Duodenal mucosa (tissue), 2 donors: ENCODE measurements around the gene TBC1D9B.

Experiments used
- H3K27ac ChIP-seq: one replicate; pipeline ENCODE4 v1.7.0; 2013; ENCODE audit warnings: low read depth, low read length
- H3K27me3 ChIP-seq, 2 donors: one replicate each; pipeline ENCODE4 v1.7.0; 2013; ENCODE audit warnings: low read length in 2 of 2, control low read depth in 1 of 2; ENCODE audit not compliant: insufficient read depth in 2 of 2, control insufficient read depth in 1 of 2
- H3K36me3 ChIP-seq, 2 donors: one replicate each; pipeline ENCODE4 v1.7.0; 2013; ENCODE audit warnings: low read length in 2 of 2, control low read depth in 1 of 2; ENCODE audit not compliant: insufficient read depth in 2 of 2, control insufficient read depth in 1 of 2
- H3K4me1 ChIP-seq, 2 donors: one replicate each; pipeline ENCODE4 v1.7.0; 2013; ENCODE audit warnings: low read length in 2 of 2, control low read depth in 1 of 2; ENCODE audit not compliant: insufficient read depth in 2 of 2, control insufficient read depth in 1 of 2
- H3K4me3 ChIP-seq, 2 donors: one replicate each; pipeline ENCODE4 v1.7.0; 2013; ENCODE audit warnings: low read length in 2 of 2, low read depth in 1 of 2
- H3K9ac ChIP-seq, 2 donors: one replicate each; pipeline ENCODE4 v1.7.0; 2013; ENCODE audit warnings: low read length in 2 of 2, low read depth in 1 of 2
- H3K9me3 ChIP-seq, 2 donors: one replicate each; pipeline ENCODE4 v1.7.0; 2013; ENCODE audit warnings: low read length in 2 of 2, control low read depth in 1 of 2; ENCODE audit not compliant: control insufficient read depth in 1 of 2

The TBC1D9B gene

GRCh38 chr5:179900206-179900605, 7.5 kb downstream of the TBC1D9B start:
- peaks cover 14 to 72% of the 10 kb centered on the region in 2 donors for H3K36me3 ChIP-seq
- H3K9ac ChIP-seq = no peak overlapping the region
- no peaks in the 10 kb centered on the region for H3K27me3 ChIP-seq
- H3K4me3 ChIP-seq = no peak overlapping the region
- no peaks in the 10 kb centered on the region for H3K9me3 ChIP-seq
- H3K4me1 ChIP-seq = no peaks in the 10 kb centered on the region
- H3K27ac ChIP-seq = no peak overlapping the region

DNA sequence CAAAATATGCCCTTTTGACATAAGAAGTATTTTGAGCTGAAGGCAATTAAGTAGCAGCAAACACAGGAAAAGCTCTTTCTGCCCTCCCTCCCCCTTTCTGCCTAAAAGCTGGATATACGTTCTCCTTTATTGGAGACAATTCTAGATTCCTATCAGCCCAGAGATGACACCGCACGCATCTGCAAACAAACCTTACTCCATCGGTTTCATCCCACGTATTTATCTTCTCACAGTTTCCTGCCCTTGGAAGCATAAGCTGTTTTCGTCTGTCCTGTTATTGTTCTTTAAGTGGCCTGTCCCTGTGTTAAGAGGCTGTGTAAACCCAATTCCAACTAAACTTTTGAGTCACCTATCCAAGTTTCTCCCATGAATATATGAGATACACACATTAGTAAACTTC, 11.8 kb downstream of the TBC1D9B start:
- no peak overlapping the region for H3K9ac ChIP-seq
- H3K27me3 ChIP-seq = no peaks in the 10 kb centered on the region
- no peaks in the 10 kb centered on the region for H3K4me1 ChIP-seq
- H3K9me3 ChIP-seq = no peaks in the 10 kb centered on the region
- H3K36me3 ChIP-seq = peaks cover 35 to 84% of the 10 kb centered on the region in 2 donors
- H3K4me3 ChIP-seq = no peak overlapping the region
- H3K27ac ChIP-seq = no peak overlapping the region

- H3K9me3 ChIP-seq = no peaks in the 10 kb centered on the region
- no peak overlapping the region for H3K27ac ChIP-seq
- H3K9ac ChIP-seq = no peak overlapping the region
- H3K36me3 ChIP-seq = peaks cover 44 to 84% of the 10 kb centered on the region in 2 donors
- no peak overlapping the region for H3K4me3 ChIP-seq
- H3K27me3 ChIP-seq = no peaks in the 10 kb centered on the region
- no peaks in the 10 kb centered on the region for H3K4me1 ChIP-seq
Observed at GRCh38 chr5:179893958-179894895, 13.5 kb downstream of the TBC1D9B start.

DNA sequence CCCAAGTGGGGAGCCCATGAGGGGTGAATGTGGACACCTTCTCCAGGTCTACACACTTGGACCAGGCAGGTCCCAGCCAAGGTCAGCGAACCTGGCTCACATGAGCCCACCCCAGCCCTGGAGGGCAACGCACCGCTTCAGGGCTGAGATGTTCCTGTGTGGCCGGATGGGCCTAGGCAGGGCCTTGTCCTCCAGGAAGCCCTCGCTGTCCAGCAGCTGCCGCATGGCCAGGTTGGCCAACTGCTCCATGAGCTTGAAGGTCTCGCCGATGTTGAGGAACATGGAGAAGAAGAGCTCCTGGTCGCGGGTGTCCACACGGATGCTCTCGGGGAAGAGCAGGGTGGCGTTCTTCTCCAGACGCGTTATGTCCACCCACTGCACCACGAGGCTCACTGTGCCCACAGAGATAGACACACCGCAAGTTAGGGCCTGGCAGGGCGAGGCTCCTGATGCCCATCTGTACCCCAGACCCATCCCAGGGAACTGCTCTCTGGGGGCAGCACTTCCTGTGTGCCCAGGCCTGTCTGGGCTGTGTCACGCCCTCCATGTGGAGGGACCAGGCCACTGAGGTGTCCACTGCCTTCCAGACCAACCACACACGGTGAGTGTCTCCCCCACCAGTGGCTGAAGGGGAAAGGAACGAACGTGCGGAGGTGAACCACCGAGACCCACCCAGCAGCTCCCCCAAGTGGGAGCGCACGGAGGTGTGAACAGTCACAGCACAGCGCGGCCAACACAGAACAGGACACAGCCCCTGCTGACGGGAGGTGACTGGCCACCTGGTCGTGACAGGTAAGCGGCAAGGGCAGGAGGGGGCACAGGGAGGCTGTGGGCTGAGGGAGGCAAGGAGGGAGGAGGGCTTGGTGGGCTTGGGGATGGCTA, 14.4 kb downstream of the TBC1D9B start:
- Histone ChIP-seq H3K4me1 (no peaks in the 10 kb centered on the region), H3K4me3 (no peak overlapping the region), H3K36me3 (peaks cover 44 to 85% of the 10 kb centered on the region in 2 donors), H3K27ac (no peak overlapping the region), H3K9me3 (no peaks in the 10 kb centered on the region), H3K27me3 (no peaks in the 10 kb centered on the region), H3K9ac (no peak overlapping the region)

- H3K9me3 ChIP-seq = no peaks in the 10 kb centered on the region
- H3K27ac ChIP-seq = no peak overlapping the region
- H3K4me3 ChIP-seq = no peak overlapping the region
- H3K4me1 ChIP-seq = no peaks in the 10 kb centered on the region
- no peak overlapping the region for H3K9ac ChIP-seq
- peaks cover 53 to 88% of the 10 kb centered on the region in 2 donors for H3K36me3 ChIP-seq
- H3K27me3 ChIP-seq = no peaks in the 10 kb centered on the region
Observed at GRCh38 chr5:179892255-179892654, 15.4 kb downstream of the TBC1D9B start.

DNA sequence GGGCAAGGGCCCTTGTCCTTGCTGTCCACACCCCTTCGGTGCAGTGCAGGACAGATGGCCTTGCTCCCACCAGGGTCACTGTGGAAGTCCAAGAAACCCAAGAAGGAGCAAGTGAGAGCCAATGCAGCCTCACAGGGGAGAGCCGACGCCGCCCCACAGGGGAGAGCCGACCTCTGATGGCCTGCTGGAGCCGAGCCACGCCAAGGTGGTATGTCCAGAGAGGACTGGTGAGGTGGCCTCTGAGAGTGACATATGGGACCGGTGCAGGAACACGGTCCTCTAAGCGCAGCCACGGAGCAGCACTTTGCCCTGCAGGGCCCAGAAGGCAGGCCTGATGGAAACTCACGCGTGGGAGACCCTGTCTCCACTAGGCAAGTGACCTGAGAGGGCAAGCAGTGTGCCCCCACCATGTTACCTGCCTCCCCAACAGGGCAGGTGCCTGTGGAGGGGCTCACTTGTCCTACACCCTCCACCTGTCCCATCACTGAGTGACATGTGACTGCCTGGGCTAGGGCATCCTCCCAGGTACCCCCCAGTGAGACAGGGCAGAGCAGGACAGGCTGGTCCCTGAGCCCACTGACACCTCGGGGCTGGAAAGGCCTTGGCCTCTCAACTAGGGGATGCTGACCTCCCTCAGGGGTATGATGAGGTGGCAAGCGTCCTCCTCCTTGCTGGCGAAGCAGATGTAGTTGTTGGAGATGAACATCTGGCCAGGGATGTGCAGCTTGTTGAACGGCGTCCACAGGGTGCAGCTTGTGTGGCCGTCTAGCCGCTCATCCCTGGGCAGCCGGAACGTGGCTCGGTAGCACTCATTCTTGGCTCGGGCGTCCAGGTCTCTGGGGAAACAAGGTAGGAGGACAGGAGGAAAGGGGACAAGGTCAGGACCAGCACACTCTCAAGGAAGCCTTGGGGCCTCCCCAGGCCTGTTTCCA, 16.7 kb downstream of the TBC1D9B start:
- no peaks in the 10 kb centered on the region for H3K27me3 ChIP-seq
- no peaks in the 10 kb centered on the region for H3K4me1 ChIP-seq
- no peaks in the 10 kb centered on the region for H3K9me3 ChIP-seq
- no peak overlapping the region for H3K4me3 ChIP-seq
- no peak overlapping the region for H3K9ac ChIP-seq
- no peak overlapping the region for H3K27ac ChIP-seq
- H3K36me3 ChIP-seq = peaks cover 60 to 96% of the 10 kb centered on the region in 2 donors

- Histone ChIP-seq H3K27me3 (no peaks in the 10 kb centered on the region), H3K9me3 (no peaks in the 10 kb centered on the region), H3K27ac (no peak overlapping the region), H3K9ac (no peak overlapping the region), H3K4me1 (no peaks in the 10 kb centered on the region), H3K36me3 (peaks cover 65 to 94% of the 10 kb centered on the region in 2 donors), H3K4me3 (no peak overlapping the region)
Observed at GRCh38 chr5:179889885-179890284, 17.8 kb downstream of the TBC1D9B start.

GRCh38 chr5:179887802-179888201, 19.9 kb downstream of the TBC1D9B start:
- Histone ChIP-seq H3K4me1 (no peaks in the 10 kb centered on the region), H3K4me3 (no peak overlapping the region), H3K9ac (no peak overlapping the region), H3K36me3 (peaks cover 72 to 89% of the 10 kb centered on the region in 2 donors), H3K27me3 (no peaks in the 10 kb centered on the region), H3K9me3 (peaks cover 8 to 10% of the 10 kb centered on the region in 2 donors), H3K27ac (no peak overlapping the region)

- Histone ChIP-seq H3K27me3 (no peaks in the 10 kb centered on the region), H3K9ac (no peak overlapping the region), H3K27ac (no peak overlapping the region), H3K4me1 (no peaks in the 10 kb centered on the region), H3K9me3 (peaks cover 12 to 14% of the 10 kb centered on the region in 2 donors), H3K36me3 (peaks cover 69 to 88% of the 10 kb centered on the region in 2 donors), H3K4me3 (no peak overlapping the region)
Observed at GRCh38 chr5:179887095-179887494, 20.6 kb downstream of the TBC1D9B start.
